Ovary (tissue), 9 donors: ENCODE measurements around the gene LRRC59. TPM values are rescaled to one million over a fixed set of nuclear protein-coding genes. Genes with fewer than 3 reads are reported as not detected.
"Not testable (repeated sequence)": the region's sequence is repeated elsewhere in the genome, so short reads cannot be mapped to it uniquely, and the experiment has no call there.

Experiments
- DNase-seq, 5 donors: peaks; one replicate each; pipeline ENCODE4 v3.0.0-alpha.2; 2019 to 2020
- H3K27ac ChIP-seq, 2 donors: fragments of 200-600 bp; one replicate each; pipeline versions ENCODE4 v1.5.1 to v1.8.0; 2019 to 2022
- H3K27me3 ChIP-seq: fragments of 200-600 bp; one replicate; pipeline ENCODE4 v1.8.0; 2022
- H3K36me3 ChIP-seq: fragments of 200-600 bp; sonication (generic); one replicate; pipeline ENCODE4 v1.5.1; 2019
- H3K4me1 ChIP-seq: one replicate; pipeline ENCODE4 v1.8.1; 2013; ENCODE audit warnings: mild to moderate bottlenecking, moderate library complexity; ENCODE audit not compliant: insufficient read depth
- H3K4me3 ChIP-seq: fragments of 200-600 bp; sonication (generic); one replicate; pipeline ENCODE4 v1.5.1; 2017
- H3K9me3 ChIP-seq, 2 donors: fragments of 200-600 bp in 1 of 2; sonication (generic) in 1 of 2; one replicate each; pipeline versions ENCODE4 v1.5.1 to v1.8.1; 2013 to 2019; ENCODE audit warnings: mild to moderate bottlenecking in 1 of 2, moderate library complexity in 1 of 2
- EP300 ChIP-seq: sonication (generic); formaldehyde crosslinking; IDR thresholded peaks from one replicate; pipeline ENCODE4 v1.6.1; 2017; ENCODE audit warnings: antibody characterized with exemption
- POLR2A ChIP-seq: fragments of 450-650 bp; IDR thresholded peaks from one replicate; pipeline ENCODE4 v1.6.1; 2017; ENCODE audit warnings: antibody characterized with exemption, mild to moderate bottlenecking, moderate library complexity
- WGBS, 3 donors: extraction: QIAGEN DNeasy Blood & Tissue Kit in 1 of 3; methylation state at CpG; one replicate each; pipeline versions ENCODE4 v1.1.5 to v1.1.7; 2013 to 2017; 5-methylcytosine and 5-hydroxymethylcytosine counted together
- intact Hi-C, 4 donors: fragments of 100-400 bp; cut with DNase I; formaldehyde crosslinking; loops; one replicate each; pipeline versions ENCODE4 v1.11.0 to v1.15.1; 2022 to 2023
- polyA plus RNA-seq, 2 donors: library from polyadenylated mRNA; stranded (reverse); fragments of 200-250 nt in 1 of 2; fragments of 350-450 nt in 1 of 2; fragmentation: Illumina TruSeq in 1 of 2; extraction: RNeasy Lipid Tissue Mini Kit (QIAGEN cat#74804) in 1 of 2; gene quantifications; one replicate each; pipeline ENCODE4 v1.2.3, GENCODE V29; 2013 to 2014
- total RNA-seq, 7 donors: library from RNA; depleted of rRNA in 2 of 7; stranded (reverse); fragments of >200 nt in 2 of 7; fragmentation: NEBNext Ultra II Directional in 3 of 7; extraction: Animal tissue kit (Norgen Biotek cat#: 25700) in 3 of 7; gene quantifications; one replicate each; pipeline versions ENCODE4 v1.1.0 to v1.2.4, GENCODE V29; 2016 to 2023
- TF ChIP-seq, protein P1 (sequence below), 3 donors: fragments of 450-650 bp in 2 of 3; fragments of 200-600 bp in 1 of 3; IDR thresholded peaks; one replicate each; pipeline versions ENCODE4 v1.5.1 to v1.8.0; 2016 to 2022; ENCODE audit warnings: antibody characterized with exemption in 3 of 3, mild to moderate bottlenecking in 1 of 3
- donor health status: DM: no; HTN: no; CAD: no; lungs with moderate emphysema.
- donor health status: DM: no; HTN: no; CAD: no.
- donor health status: Bipolar disorder and iron deficiency.
- donor health status: DM: yes; HTN: yes; CAD: no.
- donor health status: DM: no; HTN: no; CAD: no.
- donor health status: DM: yes; HTN: yes; CAD: no.

Gene LRRC59
- total and polyA plus RNA-seq, 9 donors = 18.4 to 71.4 (median 41.0) TPM

DNA sequence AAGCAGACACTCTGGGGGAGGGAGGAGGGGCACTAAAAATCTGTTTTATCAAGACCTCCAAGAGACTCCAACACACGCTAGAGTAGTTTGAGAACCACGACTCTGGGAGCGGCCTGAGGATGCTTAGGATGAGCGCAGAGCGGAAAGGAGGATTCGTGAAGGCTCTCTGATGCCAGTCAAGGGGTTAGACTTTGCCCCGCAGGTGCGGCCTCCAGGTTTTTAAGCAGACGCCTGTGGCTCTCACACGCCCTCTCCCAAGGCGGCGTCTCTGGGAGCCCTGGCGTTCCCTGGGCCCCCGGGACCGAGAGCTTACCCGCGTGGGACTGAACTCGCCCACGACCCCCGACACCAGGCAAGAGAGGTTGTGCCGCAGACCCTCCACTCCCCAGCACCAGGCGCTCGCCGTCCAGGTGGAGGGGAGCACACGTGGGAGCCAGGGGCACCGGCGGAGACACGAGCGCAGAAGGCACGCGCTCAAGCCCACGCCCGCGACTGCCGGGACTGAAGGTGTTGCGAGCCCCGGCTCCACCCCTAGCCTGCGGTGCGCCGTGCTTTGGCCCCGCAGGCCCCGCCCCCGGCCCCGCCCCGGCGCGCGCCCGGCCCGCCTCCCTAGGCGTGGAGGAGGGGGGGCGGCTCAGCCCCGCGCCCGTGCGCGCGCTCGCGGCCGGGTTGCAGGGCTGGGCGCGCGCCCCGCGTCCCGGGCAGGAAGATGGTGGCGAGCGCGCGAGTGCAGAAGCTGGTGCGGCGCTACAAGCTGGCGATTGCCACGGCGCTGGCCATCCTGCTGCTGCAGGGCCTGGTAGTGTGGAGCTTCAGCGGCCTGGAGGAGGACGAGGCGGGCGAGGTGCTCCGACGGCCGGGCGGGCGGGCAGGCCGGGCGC, 51.7 kb downstream of the LRRC59 start, which contains the start of gene XYLT2:
TSS of gene XYLT2 (plus strand) at position 695 of the 881 bp plus-strand sequence. CDS start at position 710, 15 bp downstream.
- peak; percentile 10 for TF ChIP-seq POLR2A
- no peak for TF ChIP-seq EP300
- H3K27me3 ChIP-seq = no peaks in the 10 kb centered on the region

DNA sequence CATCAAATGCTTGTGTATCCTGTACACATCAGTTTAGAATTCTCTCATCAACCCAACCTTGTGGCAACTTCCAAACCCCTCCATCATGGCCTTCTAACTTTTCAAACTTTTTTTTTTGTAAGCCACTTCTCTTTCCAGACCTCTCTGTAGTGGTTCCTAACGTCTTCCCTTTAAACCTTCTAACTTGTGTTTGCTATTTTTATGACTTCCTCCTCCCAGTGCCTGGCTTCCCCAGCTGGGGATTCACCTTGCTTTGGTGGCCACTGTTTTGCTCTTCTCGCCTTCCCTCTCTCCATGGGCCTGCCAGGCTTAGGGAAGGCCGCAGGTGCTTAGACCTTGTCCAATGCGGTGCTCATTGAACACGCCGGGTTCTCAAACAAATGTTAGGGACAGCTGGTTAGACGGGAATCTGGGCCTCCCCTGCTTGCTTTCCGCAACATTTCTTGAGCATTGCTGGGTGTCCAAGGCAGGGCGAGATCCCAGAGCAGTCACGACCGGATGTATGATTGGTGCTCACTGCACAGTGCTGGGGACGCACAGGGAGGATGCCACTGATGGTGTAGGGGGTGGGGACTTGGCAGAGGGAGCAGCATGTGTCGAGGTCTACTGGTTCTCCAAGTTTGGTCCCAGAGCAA, 52.5 kb downstream of the LRRC59 start:
- intact Hi-C loops = no loop called here
- TF ChIP-seq POLR2A = no peak
- H3K27me3 ChIP-seq = no peaks in the 10 kb centered on the region
- no peaks in the 10 kb centered on the region for H3K36me3 ChIP-seq
- no peak overlapping the region for H3K27ac ChIP-seq
- DNase-seq = no peak
- peaks cover 8% of the 10 kb centered on the region for H3K4me1 ChIP-seq
- no peak overlapping the region for H3K4me3 ChIP-seq
- no peaks in the 10 kb centered on the region for H3K9me3 ChIP-seq
- 70 to 83% (median 80%) methylated on average over 13 of the region's 13 CpGs for WGBS, 3 donors

More for the DNA sequence above, 51.7 kb downstream of the LRRC59 start, which contains the start of gene XYLT2:
- Histone ChIP-seq H3K27ac (peak within 1 kb of the TSS; percentile 4 to 24), H3K36me3 (no peaks in the 10 kb centered on the region), H3K9me3 (no peaks in the 10 kb centered on the region), H3K4me1 (peaks cover 8% of the 10 kb centered on the region), H3K4me3 (peak within 1 kb of the TSS; percentile 88)
- peak; percentile 81 to 92 (median 90) for DNase-seq
- 2 to 4% (median 3%) methylated on average over 26 to 86 of the region's 87 CpGs for WGBS, 3 donors
- intact Hi-C loops = no loop called here

DNA sequence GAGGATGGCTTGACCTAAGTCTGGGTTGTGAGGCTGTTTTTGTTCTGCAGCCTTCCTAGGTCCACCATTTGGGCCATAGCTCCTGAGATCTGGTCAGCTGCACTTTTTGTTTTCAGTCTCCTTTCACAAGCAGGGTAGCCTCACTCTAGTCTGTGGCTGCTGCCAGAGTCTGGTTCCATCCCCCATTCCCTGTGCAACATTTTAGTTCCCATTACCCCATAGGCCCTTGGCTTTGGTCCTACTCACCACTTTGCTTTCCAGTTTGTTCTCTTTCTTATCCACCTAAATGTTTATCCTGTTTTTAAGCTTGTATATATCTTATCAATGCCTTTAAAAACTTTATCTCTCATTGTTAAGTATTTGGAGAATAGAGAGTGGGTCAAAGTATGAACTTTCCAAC, 57.9 kb downstream of the LRRC59 start:
- intact Hi-C loops = no loop called here
- no peak overlapping the region for H3K4me3 ChIP-seq
- H3K27ac ChIP-seq = no peak overlapping the region
- no peaks in the 10 kb centered on the region for H3K36me3 ChIP-seq
- no peaks in the 10 kb centered on the region for H3K9me3 ChIP-seq
- H3K4me1 ChIP-seq = no peaks in the 10 kb centered on the region
- no peak for DNase-seq
- no peak for TF ChIP-seq EP300
- TF ChIP-seq, protein P1, sequence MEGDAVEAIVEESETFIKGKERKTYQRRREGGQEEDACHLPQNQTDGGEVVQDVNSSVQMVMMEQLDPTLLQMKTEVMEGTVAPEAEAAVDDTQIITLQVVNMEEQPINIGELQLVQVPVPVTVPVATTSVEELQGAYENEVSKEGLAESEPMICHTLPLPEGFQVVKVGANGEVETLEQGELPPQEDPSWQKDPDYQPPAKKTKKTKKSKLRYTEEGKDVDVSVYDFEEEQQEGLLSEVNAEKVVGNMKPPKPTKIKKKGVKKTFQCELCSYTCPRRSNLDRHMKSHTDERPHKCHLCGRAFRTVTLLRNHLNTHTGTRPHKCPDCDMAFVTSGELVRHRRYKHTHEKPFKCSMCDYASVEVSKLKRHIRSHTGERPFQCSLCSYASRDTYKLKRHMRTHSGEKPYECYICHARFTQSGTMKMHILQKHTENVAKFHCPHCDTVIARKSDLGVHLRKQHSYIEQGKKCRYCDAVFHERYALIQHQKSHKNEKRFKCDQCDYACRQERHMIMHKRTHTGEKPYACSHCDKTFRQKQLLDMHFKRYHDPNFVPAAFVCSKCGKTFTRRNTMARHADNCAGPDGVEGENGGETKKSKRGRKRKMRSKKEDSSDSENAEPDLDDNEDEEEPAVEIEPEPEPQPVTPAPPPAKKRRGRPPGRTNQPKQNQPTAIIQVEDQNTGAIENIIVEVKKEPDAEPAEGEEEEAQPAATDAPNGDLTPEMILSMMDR (IDR thresholded peaks at IDR 0.05) = no peak
- no peak for TF ChIP-seq POLR2A
- no peaks in the 10 kb centered on the region for H3K27me3 ChIP-seq

DNA sequence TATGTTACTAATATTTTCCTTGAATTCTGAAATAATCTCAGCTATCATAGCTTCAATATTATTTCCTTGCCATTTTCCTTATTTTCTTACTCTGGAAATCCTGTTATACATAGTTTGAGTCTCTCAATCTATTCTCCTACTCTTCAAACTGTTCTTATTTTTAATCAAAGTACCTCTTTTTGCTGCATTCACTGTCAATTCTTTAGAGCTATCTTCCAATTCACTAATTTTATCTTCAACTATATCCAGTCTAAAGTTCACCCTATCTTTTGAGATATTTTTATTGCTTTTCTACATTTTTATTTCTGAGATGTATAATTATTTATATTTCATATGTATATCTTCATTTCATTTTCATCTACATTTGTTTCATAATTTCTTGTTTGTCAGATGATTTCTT, 58.7 kb downstream of the LRRC59 start:
- H3K27me3 ChIP-seq = no peaks in the 10 kb centered on the region
- intact Hi-C loops = no loop called here
- no peaks in the 10 kb centered on the region for H3K9me3 ChIP-seq
- H3K4me1 ChIP-seq = no peaks in the 10 kb centered on the region
- TF ChIP-seq, protein P1 (IDR thresholded peaks at IDR 0.05) = no peak
- no peak for TF ChIP-seq POLR2A
- TF ChIP-seq EP300 = no peak
- no peak for DNase-seq
- no peak overlapping the region for H3K27ac ChIP-seq
- no peaks in the 10 kb centered on the region for H3K36me3 ChIP-seq
- no peak overlapping the region for H3K4me3 ChIP-seq

DNA sequence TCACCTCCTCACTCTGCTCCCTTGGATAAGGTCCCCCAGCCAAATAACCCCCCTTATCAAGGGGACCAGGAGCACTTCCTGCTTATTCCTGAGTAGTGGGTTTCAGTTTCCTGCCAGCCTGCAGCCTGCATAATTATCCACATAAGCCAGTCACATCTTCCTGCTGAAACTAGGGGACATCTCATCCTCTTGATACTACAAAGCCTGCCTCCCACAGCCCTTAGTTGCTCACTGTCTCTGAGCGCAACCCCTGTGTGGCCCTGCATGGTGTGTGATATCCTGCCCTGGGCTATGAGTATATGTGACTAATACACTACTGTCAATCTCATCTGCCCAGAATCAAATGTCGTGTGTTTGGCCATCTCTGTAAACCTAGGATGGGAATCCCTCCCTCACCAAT, 59.4 kb downstream of the LRRC59 start:
- no peak overlapping the region for H3K27ac ChIP-seq
- H3K36me3 ChIP-seq = no peaks in the 10 kb centered on the region
- intact Hi-C loops = no loop called here
- WGBS, 3 donors = 92 to 98% (median 94%) methylated on average over 2 of the region's 2 CpGs
- peak in 1 of 5 donors; percentile 1 for DNase-seq
- TF ChIP-seq, protein P1 (IDR thresholded peaks at IDR 0.05) = no peak
- TF ChIP-seq POLR2A (no peak), EP300 (no peak)
- H3K4me1 ChIP-seq = no peaks in the 10 kb centered on the region
- no peak overlapping the region for H3K4me3 ChIP-seq
- no peaks in the 10 kb centered on the region for H3K9me3 ChIP-seq
- H3K27me3 ChIP-seq = no peaks in the 10 kb centered on the region

DNA sequence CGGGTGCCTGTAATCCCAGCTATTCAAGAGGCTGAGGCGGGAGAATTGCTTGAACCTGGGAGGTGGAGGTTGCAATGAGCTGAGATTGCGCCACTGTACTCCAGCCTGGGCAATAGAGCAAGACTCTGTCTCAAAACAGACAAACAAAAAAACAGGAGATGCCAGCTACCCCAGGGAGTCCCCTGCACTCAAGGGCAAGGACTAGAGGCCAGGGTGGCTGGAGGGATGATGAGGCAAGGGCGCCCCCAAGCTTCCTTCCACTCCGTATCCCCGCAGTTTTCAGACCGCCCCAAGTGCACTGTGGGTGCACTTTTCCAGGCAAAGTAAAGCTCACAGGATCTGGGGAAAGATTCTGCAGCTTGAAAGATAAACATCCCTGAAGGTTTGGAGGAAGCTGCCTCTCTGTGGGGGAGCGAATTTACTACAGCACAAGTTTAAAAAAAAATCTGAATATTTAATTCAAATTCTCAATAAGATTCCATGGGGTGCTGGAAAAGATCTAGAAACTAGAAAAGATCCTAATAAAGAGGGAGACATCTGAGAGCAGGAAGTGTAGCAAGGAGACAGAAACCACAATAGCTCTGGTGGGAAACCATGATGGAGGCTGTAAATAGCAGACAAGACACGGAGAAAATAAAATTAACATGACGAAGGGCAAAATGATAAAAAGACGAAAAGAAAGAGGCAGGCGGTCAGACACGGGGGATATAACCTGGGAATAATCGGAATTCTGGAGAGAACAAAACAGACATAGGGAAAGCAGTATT, 63.8 kb downstream of the LRRC59 start:
- H3K27me3 ChIP-seq, H3K27ac ChIP-seq, H3K4me3 ChIP-seq, H3K4me1 ChIP-seq, intact Hi-C loops, H3K9me3 ChIP-seq, H3K36me3 ChIP-seq: not testable (repeated sequence)
- DNase-seq = peak in 1 of 5 donors; percentile 36
- 41 to 53% (median 43%) methylated on average over 14 of the region's 14 CpGs for WGBS, 3 donors
